B cell (primary cell): ENCODE measurements around the gene PIK3R2. TPM values are rescaled to one million over a fixed set of nuclear protein-coding genes. Genes with fewer than 3 reads are reported as not detected.

ENCODE experiments used
- ATAC-seq: fragments of 200-7000 bp; cut with Tn5 transposase; one replicate; pipeline ENCODE4 v1.10.0; 2021; ENCODE audit warnings: low read depth, mild to moderate bottlenecking, moderate number of reproducible peaks, moderate library complexity
- CTCF ChIA-PET: fragments of 350-600 bp; sonication (Branson Sonifier 250); formaldehyde crosslinking; loops from one replicate; lab custom pipeline; 2021; ENCODE audit warnings: antibody characterized with exemption, inconsistent platforms; lab: Charles Lee
- POLR2A ChIA-PET: fragments of 350-600 bp; sonication (Branson Sonifier 250); formaldehyde crosslinking; loops from one replicate; lab custom pipeline; 2021; ENCODE audit warnings: antibody characterized with exemption; lab: Charles Lee
- DNase-seq: peaks from one replicate; pipeline ENCODE4 v3.0.0; 2013
- H2AFZ ChIP-seq: 2 replicates; pipeline ENCODE4 v1.6.1; 2012; ENCODE audit warnings: mild to moderate bottlenecking, low read depth, low read length; ENCODE audit not compliant: insufficient read depth, poor library complexity, severe bottlenecking
- H3K27ac ChIP-seq, 2 donors: 1 replicate in 1 of 2; 2 replicates in 1 of 2; pipeline ENCODE4 v1.5.1; 2012 to 2013; ENCODE audit warnings: low read length in 2 of 2, mild to moderate bottlenecking in 2 of 2, moderate library complexity in 1 of 2
- H3K27me3 ChIP-seq, 4 experiments: fragments of 200-600 bp in 1 of 4; sonication (generic) in 1 of 4; replicated peaks in 1 of 4; 1 replicate in 2 of 4; 2 replicates in 2 of 4; pipeline versions ENCODE4 v1.6.1 to v1.7.0; 2013 to 2016; ENCODE audit warnings: low read length in 3 of 4, mild to moderate bottlenecking in 2 of 4, mixed read lengths in 1 of 4, moderate library complexity in 1 of 4; ENCODE audit not compliant: insufficient read depth in 4 of 4, control insufficient read depth in 3 of 4; ENCODE audit errors: control extremely low read depth in 1 of 4
- H3K36me3 ChIP-seq, 2 experiments: replicated peaks in 1 of 2; 1 replicate in 1 of 2; 2 replicates in 1 of 2; pipeline versions ENCODE4 v1.6.1 to v1.7.1; 2013; ENCODE audit warnings: low read length in 1 of 2; ENCODE audit not compliant: insufficient read depth in 2 of 2, control insufficient read depth in 1 of 2; ENCODE audit errors: control extremely low read depth in 1 of 2, extremely low read depth in 1 of 2
- H3K4me1 ChIP-seq, 2 donors: fragments of 200-600 bp in 1 of 2; sonication (generic) in 1 of 2; 1 replicate in 1 of 2; 2 replicates in 1 of 2; pipeline versions ENCODE4 v1.5.1 to v1.6.1; 2013 to 2017; ENCODE audit warnings: low read length in 2 of 2; ENCODE audit not compliant: control insufficient read depth in 2 of 2, insufficient read depth in 2 of 2
- H3K4me2 ChIP-seq: replicated peaks from 2 replicates; pipeline ENCODE3; 2012; ENCODE audit warnings: mild to moderate bottlenecking, low read depth, low read length; ENCODE audit not compliant: poor library complexity, severe bottlenecking
- H3K4me3 ChIP-seq, 5 experiments: fragments of 200-600 bp in 1 of 5; sonication (generic) in 1 of 5; 1 replicate in 3 of 5; 2 replicates in 2 of 5; pipeline versions ENCODE4 v1.5.1 to v1.7.0; 2011 to 2016; ENCODE audit warnings: low read length in 4 of 5, mild to moderate bottlenecking in 4 of 5, low read depth in 2 of 5, control low read depth in 1 of 5, moderate library complexity in 1 of 5; ENCODE audit not compliant: insufficient read depth in 1 of 5; ENCODE audit errors: control extremely low read depth in 1 of 5, extremely low read depth in 1 of 5
- H3K79me2 ChIP-seq: fragments of 200-600 bp; sonication (generic); one replicate; pipeline ENCODE4 v1.6.0; 2016; ENCODE audit warnings: low read length; ENCODE audit not compliant: control insufficient read depth, insufficient read depth
- H3K9ac ChIP-seq: fragments of 200-600 bp; sonication (generic); 2 replicates; pipeline ENCODE4 v1.6.1; 2017; ENCODE audit warnings: mild to moderate bottlenecking, low read length, moderate library complexity
- H3K9me3 ChIP-seq, 3 donors: one replicate each; pipeline versions ENCODE4 v1.6.1 to v1.7.1; 2013; ENCODE audit warnings: low read length in 2 of 3; ENCODE audit not compliant: control insufficient read depth in 2 of 3, insufficient read depth in 1 of 3; ENCODE audit errors: control extremely low read depth in 1 of 3
- H4K20me1 ChIP-seq: 2 replicates; pipeline ENCODE4 v1.6.0; 2012; ENCODE audit warnings: mild to moderate bottlenecking, low read length; ENCODE audit not compliant: insufficient read depth, control insufficient read depth, poor library complexity, severe bottlenecking
- H3K27ac Mint-ChIP-seq: one replicate; pipeline ENCODE4 v1.8.0; 2021; ENCODE audit warnings: mixed read lengths
- H3K27me3 Mint-ChIP-seq: one replicate; pipeline ENCODE4 v1.8.0; 2021; ENCODE audit warnings: mixed read lengths
- H3K4me1 Mint-ChIP-seq: one replicate; pipeline ENCODE4 v1.8.0; 2021; ENCODE audit warnings: mixed read lengths
- H3K4me3 Mint-ChIP-seq: one replicate; pipeline ENCODE4 v1.8.0; 2021; ENCODE audit warnings: mixed read lengths
- H3K9me3 Mint-ChIP-seq: one replicate; pipeline ENCODE4 v1.8.0; 2022; ENCODE audit warnings: mixed read lengths; ENCODE audit not compliant: insufficient read depth
- EZH2 ChIP-seq: IDR thresholded peaks from 2 replicates; pipeline ENCODE4 v1.6.1; 2012; ENCODE audit warnings: borderline replicate concordance, low read depth, mild to moderate bottlenecking, moderate library complexity, low read length; ENCODE audit not compliant: insufficient read depth, poor library complexity, severe bottlenecking
- WGBS: methylation state at CpG from one replicate; pipeline ENCODE4 v1.1.5; 2013; ENCODE audit warnings: missing lambda C conversion rate; ENCODE audit not compliant: insufficient coverage; 5-methylcytosine and 5-hydroxymethylcytosine counted together
- intact Hi-C: fragments of 100-400 bp; cut with micrococcal nuclease; formaldehyde crosslinking; loops from one replicate; pipeline ENCODE4 v1.10.0; 2022
- polyA plus RNA-seq: library from polyadenylated mRNA; depleted of rRNA; stranded (reverse); fragments of >200 nt; gene quantifications from 2 replicates; pipeline ENCODE4 v1.2.3, GENCODE V29; 2012
- total RNA-seq, 2 donors: library from RNA; stranded (reverse); fragments of 120-200 nt in 1 of 2; gene quantifications; 1 replicate in 1 of 2; 2 replicates in 1 of 2; pipeline versions ENCODE4 v1.2.3 to v1.2.4, GENCODE V29; 2013 to 2022
- TF ChIP-seq, protein P1 (sequence below): fragments of 200-600 bp; IDR thresholded peaks from one replicate; pipeline ENCODE4 v1.8.0; 2022; ENCODE audit warnings: antibody characterized with exemption, mild to moderate bottlenecking

The PIK3R2 gene
- total and polyA plus RNA-seq, 2 donors (not counting 1 experiment from before 2014, with no cell fraction given): 8.5 to 15.8 TPM

GRCh38 chr19:18168673-18169381, 15.9 kb downstream of the PIK3R2 start:
- Mint-ChIP-seq H3K9me3 (no peaks in the 10 kb centered on the region), H3K27me3 (no peaks in the 10 kb centered on the region), H3K27ac (peak overlapping the region; percentile 98), H3K4me1 (peaks cover 56% of the 10 kb centered on the region), H3K4me3 (peak overlapping the region; percentile 87)
- ATAC-seq: no peak
- Histone ChIP-seq H3K4me1 (peaks cover 53 to 63% of the 10 kb centered on the region in 2 donors), H3K36me3 (peaks cover 0 to 16% of the 10 kb centered on the region in 2 experiments), H3K9me3 (peaks cover 0 to 14% (median 0%) of the 10 kb centered on the region in 3 donors), H3K4me3 (peak overlapping the region in 4 of 5 experiments; percentile 27 to 55 (median 41)), H3K27ac (peak overlapping the region; percentile 97 to 99), H3K9ac (peak overlapping the region; percentile 61), H2AFZ (no peak overlapping the region), H3K79me2 (no peaks in the 10 kb centered on the region), H4K20me1 (peaks cover 2% of the 10 kb centered on the region), H3K27me3 (no peaks in the 10 kb centered on the region), H3K4me2 (peak overlapping the region; percentile 91)
- peak; percentile 70 for DNase-seq
- 80% methylated on average over 64 of the region's 66 CpGs for WGBS
- POLR2A ChIA-PET: interaction anchor here (0.5 to 2.0 kb wide), 12 partner anchors 8 to 900 kb away, joined by 3 to 17 read pairs (median 5); partner anchors contain the start of gene MPV17L2
- intact Hi-C loops: loop anchor here (1.0 to 2.0 kb wide), 8 partner anchors 12 to 231 kb away; partner anchors contain the start of genes PIK3R2 and RAB3A
- CTCF ChIA-PET: interaction anchor here (0.6 to 6.4 kb wide), 24 partner anchors 8 to 162 kb away, joined by 3 to 37 read pairs (median 5); partner anchors contain the start of gene JUND
- no peak for TF ChIP-seq EZH2
- TF ChIP-seq, protein P1, sequence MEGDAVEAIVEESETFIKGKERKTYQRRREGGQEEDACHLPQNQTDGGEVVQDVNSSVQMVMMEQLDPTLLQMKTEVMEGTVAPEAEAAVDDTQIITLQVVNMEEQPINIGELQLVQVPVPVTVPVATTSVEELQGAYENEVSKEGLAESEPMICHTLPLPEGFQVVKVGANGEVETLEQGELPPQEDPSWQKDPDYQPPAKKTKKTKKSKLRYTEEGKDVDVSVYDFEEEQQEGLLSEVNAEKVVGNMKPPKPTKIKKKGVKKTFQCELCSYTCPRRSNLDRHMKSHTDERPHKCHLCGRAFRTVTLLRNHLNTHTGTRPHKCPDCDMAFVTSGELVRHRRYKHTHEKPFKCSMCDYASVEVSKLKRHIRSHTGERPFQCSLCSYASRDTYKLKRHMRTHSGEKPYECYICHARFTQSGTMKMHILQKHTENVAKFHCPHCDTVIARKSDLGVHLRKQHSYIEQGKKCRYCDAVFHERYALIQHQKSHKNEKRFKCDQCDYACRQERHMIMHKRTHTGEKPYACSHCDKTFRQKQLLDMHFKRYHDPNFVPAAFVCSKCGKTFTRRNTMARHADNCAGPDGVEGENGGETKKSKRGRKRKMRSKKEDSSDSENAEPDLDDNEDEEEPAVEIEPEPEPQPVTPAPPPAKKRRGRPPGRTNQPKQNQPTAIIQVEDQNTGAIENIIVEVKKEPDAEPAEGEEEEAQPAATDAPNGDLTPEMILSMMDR: no peak
